ENCODE results near the gene ZNF646. TPM values are rescaled to one million over a fixed set of nuclear protein-coding genes. Genes with fewer than 3 reads are reported as not detected.

The ZNF646 gene
- total RNA-seq, 4 donors from 2014 or later: 10.9 to 16.9 (median 13.6) TPM

GRCh38 chr16:31077024-31077423 lies 2.8 kb downstream of the ZNF646 start:
- TF ChIP-seq POLR2AphosphoS5 (IDR thresholded peaks at IDR 0.05) (no peak), CTCF (IDR thresholded peaks at IDR 0.05) (no peak), POLR2A (IDR thresholded peaks at IDR 0.05) (no peak), EP300 (IDR thresholded peaks at IDR 0.05) (no peak)

GRCh38 chr16:31077592-31078396 lies 3.6 kb downstream of the ZNF646 start:
- Histone ChIP-seq H3K9me3 (no peaks in the 10 kb centered on the region), H3K27ac (no peak overlapping the region), H3K36me3 (peaks cover 0 to 69% of the 10 kb centered on the region in 2 donors), H3K4me3 (no peak overlapping the region), H3K4me1 (peaks cover 0 to 40% (median 11%) of the 10 kb centered on the region in 3 donors), H3K27me3 (no peaks in the 10 kb centered on the region)
- 91 to 100% methylated on average over 1 to 25 of the region's 30 CpGs for WGBS, 2 donors (ENCODE audit: low coverage in 1 of 2)
- no peak for ATAC-seq
- TF ChIP-seq POLR2AphosphoS5 (IDR thresholded peaks at IDR 0.05): no peak

More at GRCh38 chr16:31077024-31077423, 2.8 kb downstream of the ZNF646 start:
- no peak overlapping the region for H3K4me3 ChIP-seq
- H3K27me3 ChIP-seq: no peaks in the 10 kb centered on the region
- H3K9me3 ChIP-seq: no peaks in the 10 kb centered on the region
- peaks cover 0 to 61% of the 10 kb centered on the region in 2 donors for H3K36me3 ChIP-seq
- ATAC-seq: no peak
- 98% methylated on average over 7 of the region's 13 CpGs; no CpG with 5 or more reads in 1 of the 2 donors for WGBS, 2 donors (ENCODE audit: low coverage in 1 of 2)
- H3K4me1 ChIP-seq: peaks cover 5 to 40% (median 16%) of the 10 kb centered on the region in 3 donors
- H3K27ac ChIP-seq: no peak overlapping the region

- Histone ChIP-seq H3K36me3 (peaks cover 0 to 79% of the 10 kb centered on the region in 2 donors), H3K4me1 (peaks cover 0 to 43% (median 10%) of the 10 kb centered on the region in 3 donors)
- TF ChIP-seq EP300 (IDR thresholded peaks at IDR 0.05) (no peak), POLR2AphosphoS5 (IDR thresholded peaks at IDR 0.05) (no peak), CTCF (IDR thresholded peaks at IDR 0.05) (no peak), POLR2A (IDR thresholded peaks at IDR 0.05) (no peak)
Observed at GRCh38 chr16:31078597-31079341, 4.5 kb downstream of the ZNF646 start.

GRCh38 chr16:31079342-31079944 lies 5.2 kb downstream of the ZNF646 start:
- Histone ChIP-seq H3K4me3 (no peak overlapping the region), H3K36me3 (peaks cover 0 to 85% of the 10 kb centered on the region in 2 donors)
- 89 to 100% methylated on average over 3 to 6 of the region's 13 CpGs for WGBS, 2 donors (ENCODE audit: low coverage in 1 of 2)

More at GRCh38 chr16:31078597-31079341, 4.5 kb downstream of the ZNF646 start:
- Histone ChIP-seq H3K27ac (no peak overlapping the region), H3K4me3 (no peak overlapping the region), H3K9me3 (no peaks in the 10 kb centered on the region), H3K27me3 (no peaks in the 10 kb centered on the region)
- 80 to 85% methylated on average over 3 to 4 of the region's 15 CpGs for WGBS, 2 donors (ENCODE audit: low coverage in 1 of 2)
- ATAC-seq: no peak

More at GRCh38 chr16:31079342-31079944, 5.2 kb downstream of the ZNF646 start:
- H3K9me3 ChIP-seq: no peaks in the 10 kb centered on the region
- peaks cover 0 to 43% (median 10%) of the 10 kb centered on the region in 3 donors for H3K4me1 ChIP-seq
- no peaks in the 10 kb centered on the region for H3K27me3 ChIP-seq
- no peak overlapping the region for H3K27ac ChIP-seq
- TF ChIP-seq CTCF (IDR thresholded peaks at IDR 0.05): no peak
- TF ChIP-seq POLR2A (IDR thresholded peaks at IDR 0.05): no peak
- no peak for TF ChIP-seq EP300 (IDR thresholded peaks at IDR 0.05)
- TF ChIP-seq POLR2AphosphoS5 (IDR thresholded peaks at IDR 0.05): no peak
- no peak for ATAC-seq

All from gastroesophageal sphincter (tissue), 4 donors.